Calu3 (cell line): ENCODE results near the gene TBL3. TPM values are rescaled to one million over a fixed set of nuclear protein-coding genes. Genes with fewer than 3 reads are reported as not detected.

Experiments
- BruUV-seq: library from RNA; stranded (reverse); fragments of 400-500 nt; replicated peaks from 2 replicates; lab custom pipeline; 2021; lab: Mats Ljungman, UMichigan
- CTCF ChIA-PET: fragments of 300-600 bp; sonication (Branson Sonifier 250); formaldehyde crosslinking; loops from one replicate; lab custom pipeline; 2022; ENCODE audit warnings: antibody characterized with exemption; lab: Charles Lee
- DNase-seq: peaks from one replicate; pipeline ENCODE4 v3.0.0; 2022
- H3K27ac Mint-ChIP-seq: one replicate; pipeline ENCODE4 v1.8.0; 2022; ENCODE audit warnings: mixed read lengths; ENCODE audit not compliant: unreplicated experiment
- H3K27me3 Mint-ChIP-seq: one replicate; pipeline ENCODE4 v1.8.0; 2022; ENCODE audit warnings: mixed read lengths; ENCODE audit not compliant: unreplicated experiment
- H3K36me3 Mint-ChIP-seq: one replicate; pipeline ENCODE4 v1.8.0; 2022; ENCODE audit warnings: mild to moderate bottlenecking, moderate library complexity, mixed read lengths; ENCODE audit not compliant: insufficient read depth, unreplicated experiment
- H3K4me1 Mint-ChIP-seq: one replicate; pipeline ENCODE4 v1.8.0; 2022; ENCODE audit warnings: mild to moderate bottlenecking, low read depth, mixed read lengths; ENCODE audit not compliant: unreplicated experiment
- H3K4me3 Mint-ChIP-seq: one replicate; pipeline ENCODE4 v1.8.0; 2022; ENCODE audit warnings: mild to moderate bottlenecking, low read depth, moderate library complexity, mixed read lengths; ENCODE audit not compliant: unreplicated experiment
- H3K9me3 Mint-ChIP-seq: one replicate; pipeline ENCODE4 v1.8.0; 2022; ENCODE audit warnings: low read depth, mixed read lengths; ENCODE audit not compliant: unreplicated experiment
- intact Hi-C: fragments of 100-400 bp; cut with micrococcal nuclease; formaldehyde crosslinking; loops from one replicate; pipeline ENCODE4 v1.10.0; 2022; ENCODE audit not compliant: unreplicated experiment
- total RNA-seq: library from RNA; stranded (reverse); gene quantifications from 2 replicates; pipeline ENCODE4 v1.2.3, GENCODE V29; 2022
- TF ChIP-seq, protein P1 (sequence below): fragments of 200-600 bp; IDR thresholded peaks from one replicate; pipeline ENCODE4 v1.8.0; 2022; ENCODE audit warnings: antibody characterized with exemption; ENCODE audit not compliant: unreplicated experiment

The TBL3 gene
- total RNA-seq, 1 experiment from 2014 or later = 62.0 TPM

- no TSS peak for BruUV-seq
- Mint-ChIP-seq H3K4me1 (peaks cover 8% of the 10 kb centered on the region), H3K27me3 (no peaks in the 10 kb centered on the region), H3K9me3 (no peaks in the 10 kb centered on the region), H3K27ac (no peak overlapping the region), H3K36me3 (peaks cover 48% of the 10 kb centered on the region), H3K4me3 (peak overlapping the region; percentile 54)
- CTCF ChIA-PET = no interaction called here
- TF ChIP-seq, protein P1, sequence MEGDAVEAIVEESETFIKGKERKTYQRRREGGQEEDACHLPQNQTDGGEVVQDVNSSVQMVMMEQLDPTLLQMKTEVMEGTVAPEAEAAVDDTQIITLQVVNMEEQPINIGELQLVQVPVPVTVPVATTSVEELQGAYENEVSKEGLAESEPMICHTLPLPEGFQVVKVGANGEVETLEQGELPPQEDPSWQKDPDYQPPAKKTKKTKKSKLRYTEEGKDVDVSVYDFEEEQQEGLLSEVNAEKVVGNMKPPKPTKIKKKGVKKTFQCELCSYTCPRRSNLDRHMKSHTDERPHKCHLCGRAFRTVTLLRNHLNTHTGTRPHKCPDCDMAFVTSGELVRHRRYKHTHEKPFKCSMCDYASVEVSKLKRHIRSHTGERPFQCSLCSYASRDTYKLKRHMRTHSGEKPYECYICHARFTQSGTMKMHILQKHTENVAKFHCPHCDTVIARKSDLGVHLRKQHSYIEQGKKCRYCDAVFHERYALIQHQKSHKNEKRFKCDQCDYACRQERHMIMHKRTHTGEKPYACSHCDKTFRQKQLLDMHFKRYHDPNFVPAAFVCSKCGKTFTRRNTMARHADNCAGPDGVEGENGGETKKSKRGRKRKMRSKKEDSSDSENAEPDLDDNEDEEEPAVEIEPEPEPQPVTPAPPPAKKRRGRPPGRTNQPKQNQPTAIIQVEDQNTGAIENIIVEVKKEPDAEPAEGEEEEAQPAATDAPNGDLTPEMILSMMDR = no peak
- intact Hi-C loops = no loop called here
- DNase-seq = no peak
Observed at GRCh38 chr16:1990101-1990350, 18.2 kb downstream of the TBL3 start.

- no peak overlapping the region for H3K27ac Mint-ChIP-seq
- H3K9me3 Mint-ChIP-seq = no peaks in the 10 kb centered on the region
- peak overlapping the region; percentile 54 for H3K4me3 Mint-ChIP-seq
- intact Hi-C loops = no loop called here
- TF ChIP-seq, protein P1 = no peak
- H3K27me3 Mint-ChIP-seq = no peaks in the 10 kb centered on the region
- peak; percentile 61 for DNase-seq
- BruUV-seq = TSS peak; percentile 14
- CTCF ChIA-PET = no interaction called here
- H3K36me3 Mint-ChIP-seq = peaks cover 47% of the 10 kb centered on the region
- peaks cover 11% of the 10 kb centered on the region for H3K4me1 Mint-ChIP-seq
Observed at GRCh38 chr16:1990351-1991134, 18.7 kb downstream of the TBL3 start.

- TF ChIP-seq, protein P1 = no peak
- CTCF ChIA-PET = no interaction called here
- H3K9me3 Mint-ChIP-seq = no peaks in the 10 kb centered on the region
- BruUV-seq = no TSS peak
- peak overlapping the region; percentile 54 for H3K4me3 Mint-ChIP-seq
- intact Hi-C loops = no loop called here
- peaks cover 17% of the 10 kb centered on the region for H3K4me1 Mint-ChIP-seq
- H3K36me3 Mint-ChIP-seq = peaks cover 51% of the 10 kb centered on the region
- H3K27ac Mint-ChIP-seq = no peak overlapping the region
- no peaks in the 10 kb centered on the region for H3K27me3 Mint-ChIP-seq
- no peak for DNase-seq
Observed at GRCh38 chr16:1991135-1991551, 19.3 kb downstream of the TBL3 start.

DNA sequence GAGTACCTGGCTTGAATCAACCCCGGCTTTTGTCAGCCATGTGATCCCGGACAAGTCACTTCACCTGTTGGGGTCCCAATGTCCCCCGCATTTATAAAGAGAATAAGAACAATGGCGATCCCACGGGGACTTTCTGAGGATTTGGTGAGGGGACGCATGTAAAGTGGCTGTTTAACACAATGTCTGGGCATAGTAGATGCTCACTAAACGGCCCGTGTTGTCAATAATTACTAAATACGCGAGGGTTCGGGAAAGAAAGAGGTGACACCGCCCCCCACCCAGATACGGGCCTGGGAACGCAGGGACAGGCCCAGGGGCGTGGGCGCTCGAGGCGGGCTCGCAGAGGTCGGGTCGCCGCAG is 19.7 kb downstream of the TBL3 start:
- Mint-ChIP-seq H3K27ac (no peak overlapping the region), H3K36me3 (peaks cover 49% of the 10 kb centered on the region), H3K4me3 (peak overlapping the region; percentile 54), H3K27me3 (no peaks in the 10 kb centered on the region), H3K4me1 (peaks cover 17% of the 10 kb centered on the region), H3K9me3 (no peaks in the 10 kb centered on the region)
- intact Hi-C loops = no loop called here
- no TSS peak for BruUV-seq
- DNase-seq = no peak
- CTCF ChIA-PET = no interaction called here
- TF ChIP-seq, protein P1 = no peak
